Liver (tissue), 9 donors: Measurements from ENCODE around the gene LRRK1. TPM values are rescaled to one million over a fixed set of nuclear protein-coding genes. Genes with fewer than 3 reads are reported as not detected.

Source experiments
- DNase-seq: peaks from one replicate; pipeline ENCODE4 v3.0.0-alpha.2; 2017; ENCODE audit warnings: low spot score
- H3K27ac ChIP-seq, 2 donors: one replicate each; pipeline ENCODE4 v1.7.0; 2013; ENCODE audit warnings: inconsistent platforms in 2 of 2, low read length in 2 of 2, control low read depth in 1 of 2, low read depth in 1 of 2, mild to moderate bottlenecking in 1 of 2
- H3K27me3 ChIP-seq, 4 donors: one replicate each; pipeline versions ENCODE4 v1.6.1 to v1.7.0; 2013; ENCODE audit warnings: low read length in 3 of 4, inconsistent platforms in 1 of 4, mild to moderate bottlenecking in 1 of 4, moderate library complexity in 1 of 4; ENCODE audit not compliant: control insufficient read depth in 4 of 4, insufficient read depth in 4 of 4
- H3K36me3 ChIP-seq, 4 donors: one replicate each; pipeline versions ENCODE4 v1.6.1 to v1.7.0; 2013; ENCODE audit warnings: low read length in 3 of 4, mild to moderate bottlenecking in 3 of 4, low read depth in 1 of 4, moderate library complexity in 1 of 4; ENCODE audit not compliant: control insufficient read depth in 4 of 4, insufficient read depth in 3 of 4
- H3K4me1 ChIP-seq, 4 donors: one replicate each; pipeline versions ENCODE4 v1.6.1 to v1.7.0; 2013; ENCODE audit warnings: low read length in 3 of 4, mild to moderate bottlenecking in 3 of 4, moderate library complexity in 1 of 4; ENCODE audit not compliant: control insufficient read depth in 4 of 4, insufficient read depth in 4 of 4
- H3K4me3 ChIP-seq, 3 donors: one replicate each; pipeline versions ENCODE4 v1.6.1 to v1.7.0; 2013; ENCODE audit warnings: low read length in 3 of 3, control low read depth in 1 of 3, low read depth in 1 of 3, mild to moderate bottlenecking in 1 of 3
- H3K9ac ChIP-seq, 2 donors: one replicate each; pipeline ENCODE4 v1.7.0; 2013; ENCODE audit warnings: low read length in 2 of 2, mild to moderate bottlenecking in 2 of 2, moderate library complexity in 2 of 2, control low read depth in 1 of 2, low read depth in 1 of 2
- H3K9me3 ChIP-seq, 4 donors: one replicate each; pipeline versions ENCODE4 v1.6.1 to v1.7.0; 2013; ENCODE audit warnings: low read length in 3 of 4; ENCODE audit not compliant: control insufficient read depth in 4 of 4
- EGR1 ChIP-seq, 2 donors: IDR thresholded peaks; 2 replicates each; pipeline ENCODE4 v1.6.1; 2016 to 2018; ENCODE audit warnings: antibody characterized with exemption in 2 of 2, low read depth in 2 of 2
- FOXA1 ChIP-seq: IDR thresholded peaks from 2 replicates; pipeline ENCODE4 v1.6.1; 2016; ENCODE audit warnings: antibody characterized with exemption
- FOXA2 ChIP-seq: IDR thresholded peaks from 2 replicates; pipeline ENCODE4 v1.6.1; 2016; ENCODE audit warnings: antibody characterized with exemption
- GABPA ChIP-seq, 2 donors: IDR thresholded peaks in 1 of 2; conservative IDR thresholded peaks in 1 of 2; 2 replicates each; pipeline ENCODE4 v1.6.1; 2016; ENCODE audit warnings: antibody characterized with exemption in 2 of 2, mild to moderate bottlenecking in 1 of 2, moderate library complexity in 1 of 2
- HNF4A ChIP-seq, 2 donors: conservative IDR thresholded peaks; 2 replicates each; pipeline ENCODE4 v1.6.1; 2016; ENCODE audit warnings: antibody characterized with exemption in 2 of 2, mild to moderate bottlenecking in 2 of 2
- HNF4G ChIP-seq: IDR thresholded peaks from 2 replicates; pipeline ENCODE4 v1.6.1; 2016; ENCODE audit warnings: antibody characterized with exemption
- JUND ChIP-seq, 2 donors: IDR thresholded peaks; 2 replicates each; pipeline ENCODE4 v1.6.1; 2016; ENCODE audit warnings: antibody characterized with exemption in 2 of 2
- MAX ChIP-seq: IDR thresholded peaks from 2 replicates; pipeline ENCODE4 v1.6.1; 2016; ENCODE audit warnings: antibody characterized with exemption
- NR2F2 ChIP-seq: IDR thresholded peaks from 2 replicates; pipeline ENCODE4 v1.6.1; 2016; ENCODE audit warnings: antibody characterized with exemption
- RAD21 ChIP-seq, 2 donors: IDR thresholded peaks; 2 replicates each; pipeline ENCODE4 v1.6.1; 2016; ENCODE audit warnings: antibody characterized with exemption in 2 of 2, mild to moderate bottlenecking in 2 of 2
- RXRA ChIP-seq, 2 donors: IDR thresholded peaks; 2 replicates each; pipeline ENCODE4 v1.6.1; 2017 to 2018; ENCODE audit warnings: antibody characterized with exemption in 2 of 2, mild to moderate bottlenecking in 1 of 2
- SP1 ChIP-seq: IDR thresholded peaks from 2 replicates; pipeline ENCODE4 v1.6.1; 2018; ENCODE audit warnings: antibody characterized with exemption, mild to moderate bottlenecking
- TAF1 ChIP-seq: conservative IDR thresholded peaks from 2 replicates; pipeline ENCODE4 v1.6.1; 2016; ENCODE audit warnings: antibody characterized with exemption, mild to moderate bottlenecking
- YY1 ChIP-seq: IDR thresholded peaks from 2 replicates; pipeline ENCODE4 v1.6.1; 2016; ENCODE audit warnings: antibody characterized with exemption, mild to moderate bottlenecking
- WGBS: extraction: QIAGEN DNeasy Blood & Tissue Kit; methylation state at CpG from one replicate; pipeline ENCODE4 v1.1.7; 2013; 5-methylcytosine and 5-hydroxymethylcytosine counted together
- polyA plus RNA-seq, 2 donors: library from polyadenylated mRNA; stranded (reverse) in 1 of 2; unstranded in 1 of 2; fragments of 200-250 nt in 1 of 2; fragments of >200 nt in 1 of 2; fragmentation: Nextera tagmentation in 1 of 2; extraction: Ambion mirVana in 1 of 2; gene quantifications; one replicate each; pipeline versions ENCODE4 v1.2.1 to v1.2.3, GENCODE V29; 2013 to 2015
- total RNA-seq, 2 donors: library from RNA; depleted of rRNA; stranded (reverse); fragments of >200 nt; gene quantifications; one replicate each; pipeline ENCODE4 v1.2.3, GENCODE V29; 2014
- TF ChIP-seq, protein P1 (sequence below): fragments of 150-350 bp; IDR thresholded peaks from 2 replicates; pipeline ENCODE4 v1.5.1; 2017; ENCODE audit warnings: improper control_type of control experiment, low read depth, low read length; ENCODE audit not compliant: missing input control
- TF ChIP-seq, protein P2 (sequence below): IDR thresholded peaks from 2 replicates; pipeline ENCODE4 v1.6.1; 2016; ENCODE audit warnings: antibody characterized with exemption, mild to moderate bottlenecking
- TF ChIP-seq, protein P3 (sequence below): IDR thresholded peaks from 2 replicates; pipeline ENCODE4 v1.6.1; 2016; ENCODE audit warnings: antibody characterized with exemption
- TF ChIP-seq, protein P4 (sequence below): IDR thresholded peaks from 2 replicates; pipeline ENCODE4 v1.6.1; 2016; ENCODE audit warnings: antibody characterized with exemption
- donor health status: healthy.
- donor health status: healthy.
- donor health status: healthy.
- donor health status: healthy.
- donor health status: healthy.

Gene LRRK1
- total and polyA plus RNA-seq, 4 donors = 1.2 to 4.4 (median 2.7) TPM

DNA sequence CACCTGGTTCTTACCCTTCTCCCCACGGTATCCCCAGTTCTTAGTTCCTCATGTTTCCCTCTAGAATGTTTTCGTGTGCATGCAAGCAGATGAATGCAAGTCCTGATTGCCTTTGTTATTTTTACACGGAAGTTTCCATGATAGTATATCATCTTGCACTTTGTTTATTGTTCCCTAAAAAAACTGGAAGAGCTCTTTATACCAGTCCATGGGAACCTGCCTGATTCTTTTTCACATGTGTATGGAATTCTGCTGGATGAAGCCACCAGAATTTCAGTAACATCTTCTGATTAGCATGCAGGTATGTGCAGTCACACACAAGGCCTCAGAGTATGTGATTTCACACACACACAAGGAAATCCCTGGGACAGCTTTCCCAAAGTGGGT is 16.0 kb upstream of the LRRK1 start:
- TF ChIP-seq RXRA (IDR thresholded peaks at IDR 0.05) (no peak), FOXA2 (no peak), SP1 (no peak), FOXA1 (no peak), NR2F2 (no peak), TAF1 (no peak), HNF4A (conservative IDR thresholded peaks at IDR 0.05) (no peak), JUND (IDR thresholded peaks at IDR 0.05) (no peak), EGR1 (IDR thresholded peaks at IDR 0.05; ENCODE audit: low read depth in 2 of 2) (no peak), MAX (no peak), GABPA (IDR thresholded peaks at IDR 0.05 in 1 of 2, conservative IDR thresholded peaks at IDR 0.05 in 1 of 2) (no peak), YY1 (no peak), HNF4G (no peak), RAD21 (IDR thresholded peaks at IDR 0.05) (no peak)
- TF ChIP-seq, protein P1, sequence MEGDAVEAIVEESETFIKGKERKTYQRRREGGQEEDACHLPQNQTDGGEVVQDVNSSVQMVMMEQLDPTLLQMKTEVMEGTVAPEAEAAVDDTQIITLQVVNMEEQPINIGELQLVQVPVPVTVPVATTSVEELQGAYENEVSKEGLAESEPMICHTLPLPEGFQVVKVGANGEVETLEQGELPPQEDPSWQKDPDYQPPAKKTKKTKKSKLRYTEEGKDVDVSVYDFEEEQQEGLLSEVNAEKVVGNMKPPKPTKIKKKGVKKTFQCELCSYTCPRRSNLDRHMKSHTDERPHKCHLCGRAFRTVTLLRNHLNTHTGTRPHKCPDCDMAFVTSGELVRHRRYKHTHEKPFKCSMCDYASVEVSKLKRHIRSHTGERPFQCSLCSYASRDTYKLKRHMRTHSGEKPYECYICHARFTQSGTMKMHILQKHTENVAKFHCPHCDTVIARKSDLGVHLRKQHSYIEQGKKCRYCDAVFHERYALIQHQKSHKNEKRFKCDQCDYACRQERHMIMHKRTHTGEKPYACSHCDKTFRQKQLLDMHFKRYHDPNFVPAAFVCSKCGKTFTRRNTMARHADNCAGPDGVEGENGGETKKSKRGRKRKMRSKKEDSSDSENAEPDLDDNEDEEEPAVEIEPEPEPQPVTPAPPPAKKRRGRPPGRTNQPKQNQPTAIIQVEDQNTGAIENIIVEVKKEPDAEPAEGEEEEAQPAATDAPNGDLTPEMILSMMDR = no peak
- TF ChIP-seq, protein P2, sequence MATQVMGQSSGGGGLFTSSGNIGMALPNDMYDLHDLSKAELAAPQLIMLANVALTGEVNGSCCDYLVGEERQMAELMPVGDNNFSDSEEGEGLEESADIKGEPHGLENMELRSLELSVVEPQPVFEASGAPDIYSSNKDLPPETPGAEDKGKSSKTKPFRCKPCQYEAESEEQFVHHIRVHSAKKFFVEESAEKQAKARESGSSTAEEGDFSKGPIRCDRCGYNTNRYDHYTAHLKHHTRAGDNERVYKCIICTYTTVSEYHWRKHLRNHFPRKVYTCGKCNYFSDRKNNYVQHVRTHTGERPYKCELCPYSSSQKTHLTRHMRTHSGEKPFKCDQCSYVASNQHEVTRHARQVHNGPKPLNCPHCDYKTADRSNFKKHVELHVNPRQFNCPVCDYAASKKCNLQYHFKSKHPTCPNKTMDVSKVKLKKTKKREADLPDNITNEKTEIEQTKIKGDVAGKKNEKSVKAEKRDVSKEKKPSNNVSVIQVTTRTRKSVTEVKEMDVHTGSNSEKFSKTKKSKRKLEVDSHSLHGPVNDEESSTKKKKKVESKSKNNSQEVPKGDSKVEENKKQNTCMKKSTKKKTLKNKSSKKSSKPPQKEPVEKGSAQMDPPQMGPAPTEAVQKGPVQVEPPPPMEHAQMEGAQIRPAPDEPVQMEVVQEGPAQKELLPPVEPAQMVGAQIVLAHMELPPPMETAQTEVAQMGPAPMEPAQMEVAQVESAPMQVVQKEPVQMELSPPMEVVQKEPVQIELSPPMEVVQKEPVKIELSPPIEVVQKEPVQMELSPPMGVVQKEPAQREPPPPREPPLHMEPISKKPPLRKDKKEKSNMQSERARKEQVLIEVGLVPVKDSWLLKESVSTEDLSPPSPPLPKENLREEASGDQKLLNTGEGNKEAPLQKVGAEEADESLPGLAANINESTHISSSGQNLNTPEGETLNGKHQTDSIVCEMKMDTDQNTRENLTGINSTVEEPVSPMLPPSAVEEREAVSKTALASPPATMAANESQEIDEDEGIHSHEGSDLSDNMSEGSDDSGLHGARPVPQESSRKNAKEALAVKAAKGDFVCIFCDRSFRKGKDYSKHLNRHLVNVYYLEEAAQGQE = no peak
- TF ChIP-seq, protein P3, sequence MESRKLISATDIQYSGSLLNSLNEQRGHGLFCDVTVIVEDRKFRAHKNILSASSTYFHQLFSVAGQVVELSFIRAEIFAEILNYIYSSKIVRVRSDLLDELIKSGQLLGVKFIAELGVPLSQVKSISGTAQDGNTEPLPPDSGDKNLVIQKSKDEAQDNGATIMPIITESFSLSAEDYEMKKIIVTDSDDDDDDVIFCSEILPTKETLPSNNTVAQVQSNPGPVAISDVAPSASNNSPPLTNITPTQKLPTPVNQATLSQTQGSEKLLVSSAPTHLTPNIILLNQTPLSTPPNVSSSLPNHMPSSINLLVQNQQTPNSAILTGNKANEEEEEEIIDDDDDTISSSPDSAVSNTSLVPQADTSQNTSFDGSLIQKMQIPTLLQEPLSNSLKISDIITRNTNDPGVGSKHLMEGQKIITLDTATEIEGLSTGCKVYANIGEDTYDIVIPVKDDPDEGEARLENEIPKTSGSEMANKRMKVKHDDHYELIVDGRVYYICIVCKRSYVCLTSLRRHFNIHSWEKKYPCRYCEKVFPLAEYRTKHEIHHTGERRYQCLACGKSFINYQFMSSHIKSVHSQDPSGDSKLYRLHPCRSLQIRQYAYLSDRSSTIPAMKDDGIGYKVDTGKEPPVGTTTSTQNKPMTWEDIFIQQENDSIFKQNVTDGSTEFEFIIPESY = no peak
- TF ChIP-seq, protein P4, sequence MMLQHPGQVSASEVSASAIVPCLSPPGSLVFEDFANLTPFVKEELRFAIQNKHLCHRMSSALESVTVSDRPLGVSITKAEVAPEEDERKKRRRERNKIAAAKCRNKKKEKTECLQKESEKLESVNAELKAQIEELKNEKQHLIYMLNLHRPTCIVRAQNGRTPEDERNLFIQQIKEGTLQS = no peak
- no peaks in the 10 kb centered on the region for H3K36me3 ChIP-seq
- no peaks in the 10 kb centered on the region for H3K9me3 ChIP-seq
- no peaks in the 10 kb centered on the region for H3K27me3 ChIP-seq
- no peaks in the 10 kb centered on the region for H3K4me1 ChIP-seq
- H3K4me3 ChIP-seq = no peak overlapping the region
- 72% methylated on average over 3 of the region's 3 CpGs for WGBS
- no peak for DNase-seq
- no peak overlapping the region for H3K27ac ChIP-seq
- no peak overlapping the region for H3K9ac ChIP-seq
